RWPE1 (cell line): Measurements from ENCODE around the gene SALL1.

Source experiments
- CTCF ChIA-PET: fragments of 350-600 bp; sonication (Branson Sonifier 250); formaldehyde crosslinking; extraction: SDS; loops from one replicate; lab custom pipeline; 2021; lab: Yijun Ruan, JAX
- POLR2A ChIA-PET: fragments of 400-600 bp; formaldehyde crosslinking; extraction: SDS; loops from one replicate; lab custom pipeline; 2020; ENCODE audit warnings: antibody characterized with exemption; ENCODE audit not compliant: low non-redundant PET; lab: Yijun Ruan, JAX
- DNase-seq: peaks from one replicate; pipeline ENCODE4 v3.0.0; 2012; ENCODE audit warnings: low spot score
- H3K27ac ChIP-seq: fragments of 450-650 bp; 2 replicates; pipeline ENCODE4 v1.5.1; 2017
- TF ChIP-seq, protein P1 (sequence below): fragments of 450-650 bp; conservative IDR thresholded peaks from 2 replicates; pipeline ENCODE4 v1.5.1; 2017; ENCODE audit warnings: low read depth, mild to moderate bottlenecking

Gene SALL1

DNA sequence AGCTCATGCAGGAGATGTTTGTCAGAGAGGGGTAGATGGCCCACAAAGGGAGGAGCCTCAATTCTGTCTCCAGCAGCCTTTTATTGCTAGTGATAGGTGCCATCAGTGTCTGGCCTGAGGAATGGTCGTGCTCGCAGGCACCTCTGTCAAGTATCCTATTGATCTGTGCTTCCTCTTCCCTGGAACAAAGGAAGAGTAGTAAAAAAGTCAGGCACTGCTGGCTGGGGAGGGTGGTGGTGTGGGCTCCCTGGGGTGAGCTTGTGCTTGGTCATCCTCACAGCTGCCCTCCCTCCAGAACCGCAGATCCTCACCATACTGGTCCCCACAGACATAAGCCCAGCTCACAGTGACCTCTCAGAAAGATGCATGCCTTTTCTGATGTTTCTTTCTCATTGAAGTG is 15.0 kb upstream of the SALL1 start:
- ChIA-PET POLR2A (no interaction called here), CTCF (no interaction called here)
- H3K27ac ChIP-seq: no peak overlapping the region
- TF ChIP-seq, protein P1, sequence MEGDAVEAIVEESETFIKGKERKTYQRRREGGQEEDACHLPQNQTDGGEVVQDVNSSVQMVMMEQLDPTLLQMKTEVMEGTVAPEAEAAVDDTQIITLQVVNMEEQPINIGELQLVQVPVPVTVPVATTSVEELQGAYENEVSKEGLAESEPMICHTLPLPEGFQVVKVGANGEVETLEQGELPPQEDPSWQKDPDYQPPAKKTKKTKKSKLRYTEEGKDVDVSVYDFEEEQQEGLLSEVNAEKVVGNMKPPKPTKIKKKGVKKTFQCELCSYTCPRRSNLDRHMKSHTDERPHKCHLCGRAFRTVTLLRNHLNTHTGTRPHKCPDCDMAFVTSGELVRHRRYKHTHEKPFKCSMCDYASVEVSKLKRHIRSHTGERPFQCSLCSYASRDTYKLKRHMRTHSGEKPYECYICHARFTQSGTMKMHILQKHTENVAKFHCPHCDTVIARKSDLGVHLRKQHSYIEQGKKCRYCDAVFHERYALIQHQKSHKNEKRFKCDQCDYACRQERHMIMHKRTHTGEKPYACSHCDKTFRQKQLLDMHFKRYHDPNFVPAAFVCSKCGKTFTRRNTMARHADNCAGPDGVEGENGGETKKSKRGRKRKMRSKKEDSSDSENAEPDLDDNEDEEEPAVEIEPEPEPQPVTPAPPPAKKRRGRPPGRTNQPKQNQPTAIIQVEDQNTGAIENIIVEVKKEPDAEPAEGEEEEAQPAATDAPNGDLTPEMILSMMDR: no peak
- DNase-seq: no peak

- no peak for DNase-seq
- ChIA-PET CTCF (interaction anchor here (0.6 kb wide), 1 partner anchor 83 kb away, joined by 4 read pairs; no protein-coding TSS in a partner anchor), POLR2A (no interaction called here)
- H3K27ac ChIP-seq: no peak overlapping the region
- TF ChIP-seq, protein P1: no peak
Measured at GRCh38 chr16:51165043-51165442, 14.0 kb upstream of the SALL1 start.

GRCh38 chr16:51164574-51164973 is 13.5 kb upstream of the SALL1 start:
- DNase-seq: no peak
- TF ChIP-seq, protein P1: no peak
- ChIA-PET CTCF (interaction anchor here (0.6 kb wide), 1 partner anchor 83 kb away, joined by 4 read pairs; no protein-coding TSS in a partner anchor), POLR2A (no interaction called here)
- no peak overlapping the region for H3K27ac ChIP-seq

DNA sequence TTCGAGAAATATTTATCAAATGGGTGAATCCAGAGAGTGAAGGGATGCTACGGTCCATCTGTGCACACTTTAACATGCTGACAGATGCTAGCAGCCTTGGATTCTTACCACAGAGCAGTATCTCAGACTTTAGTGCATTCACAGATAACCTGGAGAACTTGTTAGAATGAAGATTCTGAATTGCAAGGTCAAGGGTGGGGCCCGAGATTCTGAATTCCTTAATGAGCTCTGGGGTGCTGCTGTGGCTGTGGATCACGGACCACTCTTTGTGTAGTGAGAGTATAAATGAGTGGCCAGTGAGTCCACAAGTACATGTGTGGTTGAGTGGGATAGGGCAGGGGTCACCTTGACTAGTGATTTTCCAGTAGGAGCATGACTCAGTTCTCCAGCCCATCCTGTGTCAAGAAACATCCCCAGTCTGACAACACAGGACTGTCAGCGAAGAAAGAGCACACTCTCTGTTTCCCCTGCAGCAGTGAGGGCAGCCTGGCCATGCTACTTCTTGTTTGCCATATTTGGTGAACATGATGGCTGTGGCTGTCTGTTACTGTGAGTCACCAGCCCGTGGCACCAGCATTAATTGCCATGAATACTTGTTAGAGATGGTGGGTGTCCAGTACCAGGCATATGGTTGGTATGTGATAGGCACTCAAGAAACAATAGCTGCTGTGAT is 13.0 kb upstream of the SALL1 start:
- no peak overlapping the region for H3K27ac ChIP-seq
- ChIA-PET CTCF (interaction anchor here (0.6 kb wide), 1 partner anchor 157 kb away, joined by 4 read pairs; no protein-coding TSS in a partner anchor), POLR2A (no interaction called here)
- TF ChIP-seq, protein P1: no peak
- no peak for DNase-seq

DNA sequence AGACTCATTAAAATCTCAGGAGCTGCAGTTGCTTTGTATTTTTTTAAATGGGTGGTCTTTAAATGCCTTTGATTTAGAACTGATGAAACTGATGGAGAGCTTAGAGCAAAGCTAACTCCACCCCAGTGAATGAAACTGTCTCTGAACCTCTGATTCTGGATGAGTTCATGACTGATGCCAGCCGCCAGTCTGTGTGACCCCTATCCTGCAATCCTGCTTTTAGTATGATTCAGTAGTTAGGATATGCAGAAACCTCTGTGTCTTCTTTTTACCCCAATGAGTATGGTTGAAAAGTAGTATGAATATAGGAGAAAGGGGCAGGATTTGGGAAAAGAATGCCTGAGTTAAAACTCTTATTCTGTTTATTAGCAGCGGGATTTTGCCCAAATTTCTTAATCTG is 12.3 kb upstream of the SALL1 start:
- no peak overlapping the region for H3K27ac ChIP-seq
- TF ChIP-seq, protein P1: no peak
- ChIA-PET POLR2A (no interaction called here), CTCF (interaction anchor here (0.6 kb wide), 2 partner anchors 158 to 819 kb away, joined by 3 to 4 read pairs; no protein-coding TSS in a partner anchor)
- no peak for DNase-seq

DNA sequence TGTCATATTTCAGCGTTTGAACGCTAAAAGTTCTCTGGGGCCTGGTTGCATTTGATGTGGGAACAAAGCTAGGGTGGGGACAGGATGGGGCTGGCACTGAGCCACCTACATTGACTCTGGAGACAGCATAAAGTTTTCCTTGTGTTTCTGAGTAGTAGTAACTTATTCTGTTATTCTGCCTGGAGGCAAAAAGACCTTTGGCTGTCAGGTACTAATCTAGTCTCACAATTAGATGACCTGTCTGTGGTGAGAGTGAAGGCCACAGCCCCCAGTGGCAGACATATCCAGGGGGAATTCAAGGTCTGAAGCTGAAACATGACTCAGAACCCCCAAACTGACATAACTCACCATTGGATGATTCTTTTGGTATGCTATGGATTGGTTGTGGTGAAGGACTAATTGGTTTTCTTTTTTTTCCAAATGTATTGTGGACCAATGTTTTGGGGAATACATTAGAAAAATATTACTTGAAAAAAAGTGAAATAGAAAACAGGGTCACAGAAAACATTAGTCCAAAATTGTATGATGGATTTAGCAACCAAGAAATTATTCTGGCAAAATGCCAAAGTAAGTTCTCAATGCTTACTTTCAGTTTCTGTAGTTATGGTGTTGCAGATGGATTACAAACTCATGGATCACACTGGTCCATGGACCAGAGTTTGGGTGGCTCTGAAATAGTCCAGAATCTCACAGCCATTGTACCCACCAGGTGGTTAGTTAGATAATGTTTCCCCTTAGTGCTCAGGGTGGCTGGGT is 10.5 kb upstream of the SALL1 start:
- POLR2A ChIA-PET: no interaction called here
- no peak overlapping the region for H3K27ac ChIP-seq
- DNase-seq: no peak
- CTCF ChIA-PET: no interaction called here
- TF ChIP-seq, protein P1: no peak
